IPS DF 4.7 (cell line): ENCODE results near the gene RNU7-1.

Experiments used
- DNase-seq: peaks from one replicate; pipeline ENCODE4 v3.0.0-alpha.2; 2013; ENCODE audit warnings: low spot score; ENCODE audit errors: extremely low read depth

Gene RNU7-1

DNA sequence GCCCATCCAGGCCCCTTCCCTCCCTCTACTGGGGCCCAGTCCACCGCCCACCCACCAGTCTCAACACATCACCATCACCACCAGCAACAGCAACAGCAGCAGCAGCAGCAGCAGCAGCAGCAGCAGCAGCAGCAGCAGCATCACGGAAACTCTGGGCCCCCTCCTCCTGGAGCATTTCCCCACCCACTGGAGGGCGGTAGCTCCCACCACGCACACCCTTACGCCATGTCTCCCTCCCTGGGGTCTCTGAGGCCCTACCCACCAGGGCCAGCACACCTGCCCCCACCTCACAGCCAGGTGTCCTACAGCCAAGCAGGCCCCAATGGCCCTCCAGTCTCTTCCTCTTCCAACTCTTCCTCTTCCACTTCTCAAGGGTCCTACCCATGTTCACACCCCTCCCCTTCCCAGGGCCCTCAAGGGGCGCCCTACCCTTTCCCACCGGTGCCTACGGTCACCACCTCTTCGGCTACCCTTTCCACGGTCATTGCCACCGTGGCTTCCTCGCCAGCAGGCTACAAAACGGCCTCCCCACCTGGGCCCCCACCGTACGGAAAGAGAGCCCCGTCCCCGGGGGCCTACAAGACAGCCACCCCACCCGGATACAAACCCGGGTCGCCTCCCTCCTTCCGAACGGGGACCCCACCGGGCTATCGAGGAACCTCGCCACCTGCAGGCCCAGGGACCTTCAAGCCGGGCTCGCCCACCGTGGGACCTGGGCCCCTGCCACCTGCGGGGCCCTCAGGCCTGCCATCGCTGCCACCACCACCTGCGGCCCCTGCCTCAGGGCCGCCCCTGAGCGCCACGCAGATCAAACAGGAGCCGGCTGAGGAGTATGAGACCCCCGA, 6.8 kb upstream of the RNU7-1 start:
- no peak for DNase-seq

- DNase-seq = no peak
These were observed 5.9 kb upstream of the RNU7-1 start for GRCh38 chr12:6937481-6938352.

GRCh38 chr12:6938353-6939190, 5.0 kb upstream of the RNU7-1 start:
- no peak for DNase-seq

DNA sequence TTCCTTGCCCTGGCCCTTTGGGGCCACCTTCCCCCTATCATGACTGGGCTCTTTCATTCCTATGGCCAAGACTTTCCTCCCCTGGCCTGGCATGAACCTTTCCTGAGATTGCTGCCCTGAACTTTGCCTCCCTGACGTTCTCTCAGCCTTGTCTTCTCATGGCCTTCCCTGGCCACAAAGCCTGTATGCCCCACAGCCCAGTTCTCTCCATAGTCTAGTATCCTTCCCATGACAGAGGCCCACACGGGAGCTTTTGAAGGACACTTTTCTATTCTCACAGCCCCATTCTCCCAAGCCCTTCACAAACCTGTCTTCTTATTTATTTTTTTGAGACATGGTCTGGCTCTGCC, 4.5 kb upstream of the RNU7-1 start:
- no peak for DNase-seq

- no peak for DNase-seq
These were observed 2.3 kb upstream of the RNU7-1 start for GRCh38 chr12:6941267-6941666.

DNA sequence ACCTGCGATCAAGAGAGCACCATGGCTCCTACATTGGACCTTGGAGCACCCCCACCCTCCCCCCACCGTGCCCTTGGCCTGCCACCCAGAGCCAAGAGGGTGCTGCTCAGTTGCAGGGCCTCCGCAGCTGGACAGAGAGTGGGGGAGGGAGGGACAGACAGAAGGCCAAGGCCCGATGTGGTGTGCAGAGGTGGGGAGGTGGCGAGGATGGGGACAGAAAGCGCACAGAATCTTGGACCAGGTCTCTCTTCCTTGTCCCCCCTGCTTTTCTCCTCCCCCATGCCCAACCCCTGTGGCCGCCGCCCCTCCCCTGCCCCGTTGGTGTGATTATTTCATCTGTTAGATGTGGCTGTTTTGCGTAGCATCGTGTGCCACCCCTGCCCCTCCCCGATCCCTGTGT, 1.8 kb upstream of the RNU7-1 start:
- no peak for DNase-seq

- no peak for DNase-seq
These were observed 1.3 kb upstream of the RNU7-1 start for GRCh38 chr12:6942331-6942665.

DNA sequence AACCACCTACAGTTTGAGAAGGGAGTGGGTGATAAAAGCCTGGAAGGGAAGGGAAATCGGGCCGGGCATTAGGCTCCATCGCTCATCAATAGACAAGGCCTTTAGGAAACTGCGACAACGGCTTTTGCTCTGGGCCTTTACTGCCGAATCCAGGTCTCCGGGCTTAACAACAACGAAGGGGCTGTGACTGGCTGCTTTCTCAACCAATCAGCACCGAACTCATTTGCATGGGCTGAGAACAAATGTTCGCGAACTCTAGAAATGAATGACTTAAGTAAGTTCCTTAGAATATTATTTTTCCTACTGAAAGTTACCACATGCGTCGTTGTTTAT, 261 bp upstream of the RNU7-1 start:
- DNase-seq = no peak

DNA sequence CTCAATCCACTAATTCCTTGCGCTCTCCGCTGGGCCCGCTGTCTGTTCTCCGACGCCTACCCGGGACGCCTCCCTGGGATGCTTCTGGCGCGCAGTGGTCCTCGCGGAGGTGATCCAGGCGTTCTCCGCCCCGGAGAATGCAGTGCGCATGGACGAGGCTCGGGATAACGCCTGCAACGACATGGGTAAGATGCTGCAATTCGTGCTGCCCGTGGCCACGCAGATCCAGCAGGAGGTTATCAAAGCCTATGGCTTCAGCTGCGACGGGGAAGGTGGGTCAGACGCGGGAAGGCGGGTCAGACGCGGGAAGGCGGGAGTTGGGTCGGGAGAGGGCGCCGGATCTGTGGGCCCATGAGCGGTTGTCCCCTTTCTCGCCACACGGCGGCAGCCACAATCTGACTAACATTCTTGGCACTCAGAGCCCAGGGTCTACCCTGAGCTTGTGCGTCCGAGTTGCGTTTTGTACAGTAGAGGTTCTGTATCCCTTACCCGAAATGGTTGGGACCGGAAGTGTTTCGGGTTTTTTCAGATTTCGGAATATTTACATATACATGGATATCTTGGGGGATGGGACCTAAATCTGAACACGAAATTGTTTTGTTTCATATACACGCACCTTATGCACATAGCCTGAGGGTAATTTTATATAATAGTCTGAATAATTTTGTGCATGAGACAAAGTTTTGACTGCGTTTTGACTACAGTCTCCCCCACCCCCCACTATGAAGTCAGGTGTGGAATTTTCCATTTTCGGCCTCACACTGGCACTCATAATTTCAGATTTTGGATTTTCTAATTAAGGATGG, 968 bp downstream of the RNU7-1 start:
- DNase-seq = no peak

DNA sequence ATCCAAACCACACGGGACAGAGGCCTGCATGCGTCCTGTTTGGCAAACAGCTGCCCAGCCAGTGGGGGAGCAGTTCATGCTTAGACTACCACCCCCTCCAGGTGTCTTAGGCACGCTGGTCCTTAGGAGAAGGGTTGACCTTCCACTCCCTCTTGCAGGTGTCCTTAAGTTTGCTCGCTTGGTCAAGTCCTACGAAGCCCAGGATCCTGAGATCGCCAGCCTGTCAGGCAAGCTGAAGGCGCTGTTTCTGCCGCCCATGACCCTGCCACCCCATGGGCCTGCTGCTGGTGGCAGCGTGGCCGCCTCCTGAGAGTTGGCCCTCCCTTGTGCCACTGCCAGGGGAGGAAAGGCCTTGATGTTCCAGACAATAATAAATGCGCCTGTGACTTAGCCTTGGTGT, 2.0 kb downstream of the RNU7-1 start:
- DNase-seq = no peak

- no peak for DNase-seq
These were observed 2.7 kb downstream of the RNU7-1 start for GRCh38 chr12:6946033-6946919.

GRCh38 chr12:6946920-6947374, 3.3 kb downstream of the RNU7-1 start:
- DNase-seq = no peak

- DNase-seq = no peak
These were observed 4.0 kb downstream of the RNU7-1 start for GRCh38 chr12:6947615-6948014.

DNA sequence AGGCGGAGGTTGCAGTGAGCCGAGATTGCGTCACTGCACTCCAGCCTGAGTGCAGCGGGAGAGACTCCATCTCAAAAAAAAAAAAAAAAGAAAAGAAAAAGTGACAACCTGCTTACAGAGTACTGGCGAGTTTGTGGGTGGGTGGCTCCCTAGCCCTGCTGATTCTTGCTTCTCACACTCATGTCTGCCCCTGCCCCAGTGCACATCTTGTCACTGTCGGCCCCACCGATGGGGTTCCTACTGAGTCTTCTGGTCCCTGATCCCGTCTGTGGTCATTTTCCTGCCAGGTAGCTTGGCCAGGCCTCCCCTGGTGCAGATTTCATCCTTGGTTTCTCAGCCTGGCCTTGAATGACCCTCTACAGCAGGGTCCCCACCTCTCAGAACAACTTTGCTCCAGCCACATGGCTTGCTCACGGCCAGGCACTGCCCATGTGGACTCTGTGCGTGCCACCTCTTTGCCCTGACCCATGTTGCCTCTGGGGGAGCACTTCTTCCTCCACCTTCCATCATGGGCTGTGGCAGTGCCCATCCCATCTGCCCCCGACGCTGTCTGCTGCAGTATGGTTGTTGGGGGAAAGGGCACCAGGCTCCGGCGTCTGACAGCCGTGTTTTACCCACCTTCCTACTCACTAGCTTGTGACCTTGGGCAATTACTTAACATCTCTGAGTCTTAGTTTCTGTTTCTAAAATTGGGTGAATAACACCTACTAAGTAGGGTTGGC, 5.4 kb downstream of the RNU7-1 start:
- DNase-seq = no peak

DNA sequence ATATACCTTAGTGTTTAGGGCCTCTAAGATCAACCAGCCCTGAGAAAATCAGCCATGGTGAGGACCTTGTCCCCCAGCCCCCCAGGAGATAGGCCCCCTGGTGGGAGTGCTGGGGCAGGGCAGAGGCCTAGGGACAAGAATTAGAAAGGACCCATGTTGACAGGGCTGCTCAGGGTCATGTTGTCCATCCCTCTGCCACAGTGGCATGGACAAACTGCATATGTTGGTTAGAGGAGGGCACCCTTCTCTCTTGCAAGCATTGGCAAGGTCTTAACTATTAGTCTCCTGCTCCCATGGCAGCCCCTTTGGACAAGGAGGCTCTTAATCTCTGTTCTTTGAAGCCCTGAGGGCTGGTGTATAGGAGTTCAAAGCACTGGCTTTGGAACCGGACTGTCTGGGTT, 6.8 kb downstream of the RNU7-1 start:
- DNase-seq = no peak

DNA sequence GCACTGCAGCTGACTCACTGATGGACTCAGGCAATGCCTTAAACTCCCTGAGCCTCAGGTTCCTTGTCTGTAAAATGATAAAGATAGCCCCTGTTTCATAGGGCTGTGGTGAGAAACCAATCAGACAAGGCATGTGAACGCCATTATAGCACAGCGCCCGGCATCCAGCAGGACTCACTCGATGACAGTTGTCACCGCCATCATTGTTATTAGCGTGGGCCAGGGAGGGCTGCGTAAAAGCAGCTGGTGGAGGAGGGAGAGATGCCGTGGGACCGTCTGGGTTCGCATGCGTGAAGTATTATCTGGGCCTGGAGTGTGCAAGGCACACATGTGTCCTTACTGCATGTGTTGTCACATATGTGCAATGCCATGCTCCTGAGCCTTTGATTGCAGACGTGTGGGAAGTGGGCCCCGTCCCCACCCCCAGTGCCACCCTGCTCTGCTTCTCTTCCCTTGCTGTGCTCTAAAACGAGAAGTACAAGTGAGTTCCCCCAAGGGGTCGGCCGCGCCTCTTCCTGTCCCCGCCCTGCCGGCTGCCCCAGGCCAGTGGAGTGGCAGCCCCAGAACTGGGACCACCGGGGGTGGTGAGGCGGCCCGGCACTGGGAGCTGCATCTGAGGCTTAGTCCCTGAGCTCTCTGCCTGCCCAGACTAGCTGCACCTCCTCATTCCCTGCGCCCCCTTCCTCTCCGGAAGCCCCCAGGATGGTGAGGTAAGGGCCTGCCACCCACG, 7.4 kb downstream of the RNU7-1 start, which contains the start of gene PTPN6:
TSS of gene PTPN6 (plus strand) at position 546 of the 730 bp plus-strand sequence. CDS start at position 703, 157 bp downstream.
- DNase-seq = no peak

- DNase-seq = no peak
These were observed 8.0 kb downstream of the RNU7-1 start for GRCh38 chr12:6951551-6952120.
